Measurements from ENCODE around the gene NBPF9.
"Not testable (repeated sequence)": the region's sequence is repeated elsewhere in the genome, so short reads cannot be mapped to it uniquely, and the experiment has no call there.

- TF ChIP-seq CTCF (IDR thresholded peaks at IDR 0.05; ENCODE audit: low read depth, low read length); POLR2A (IDR thresholded peaks at IDR 0.05; ENCODE audit: extremely low read depth, insufficient read length): not testable (repeated sequence)
Observed at GRCh38 chr1:149033916-149034315, 69.4 kb downstream of the NBPF9 start.

Measured in NB4 (cell line).